H1 (cell line): ENCODE results near the gene SLC11A1. TPM values are rescaled to one million over a fixed set of nuclear protein-coding genes. Genes with fewer than 3 reads are reported as not detected.

Experiments
- CHD2 ChIP-seq: IDR thresholded peaks from 2 replicates; pipeline ENCODE4 v1.6.1; 2012; ENCODE audit warnings: low read length, improper control_type of control experiment
- USF2 ChIP-seq: IDR thresholded peaks from 2 replicates; pipeline ENCODE4 v1.6.1; 2011; ENCODE audit warnings: low read length, improper control_type of control experiment
- polyA plus RNA-seq, 7 experiments: library from polyadenylated mRNA; depleted of rRNA in 3 of 7; stranded (reverse) in 5 of 7; unstranded in 2 of 7; fragments of >200 nt in 5 of 7; fragments of 200-250 nt in 2 of 7; gene quantifications; 1 replicate in 5 of 7; 2 replicates in 1 of 7; 4 replicates in 1 of 7; pipeline versions ENCODE4 v1.2.1 to v1.2.3, GENCODE V29; 2011 to 2013; ENCODE audit warnings: missing spikeins in 2 of 7, mixed read lengths in 2 of 7
- total RNA-seq: library from RNA; stranded (reverse); fragmentation: NEBNext Ultra II Directional; extraction: Animal tissue kit (Norgen Biotek cat#: 25700); gene quantifications from 2 replicates; pipeline ENCODE4 v1.2.1, GENCODE V29; 2021

Gene SLC11A1
- total and polyA plus RNA-seq, 2 of the 8 experiments (the other 6 are each of a cell fraction or from before 2014, with no cell fraction given), result 0.20 to 0.43 TPM

GRCh38 chr2:218375212-218375611 lies 6.9 kb upstream of the SLC11A1 start (continued):
- TF ChIP-seq CHD2 (no peak), USF2 (no peak)
- TF ChIP-seq, all 59 proteins: peak for 0
